Ishikawa (cell line): ENCODE measurements around the gene ADGRL3.

Experiments used
- CREB1 ChIP-seq: IDR thresholded peaks from 2 replicates; pipeline ENCODE4 v1.6.1; 2012; ENCODE audit warnings: low read depth
- EP300 ChIP-seq: IDR thresholded peaks from 2 replicates; pipeline ENCODE4 v1.6.1; 2012; ENCODE audit warnings: borderline replicate concordance
- FOXM1 ChIP-seq: IDR thresholded peaks from 2 replicates; pipeline ENCODE4 v1.6.1; 2012; ENCODE audit warnings: low read depth, borderline replicate concordance
- MAX ChIP-seq: IDR thresholded peaks from 2 replicates; pipeline ENCODE4 v1.6.1; 2012
- NFIC ChIP-seq: IDR thresholded peaks from 2 replicates; pipeline ENCODE4 v1.6.1; 2012
- RAD21 ChIP-seq: IDR thresholded peaks from 2 replicates; pipeline ENCODE4 v1.6.1; 2012; ENCODE audit warnings: low read depth
- REST ChIP-seq: IDR thresholded peaks from 2 replicates; pipeline ENCODE4 v1.6.1; 2012; ENCODE audit warnings: low read depth, mild to moderate bottlenecking
- TAF1 ChIP-seq: IDR thresholded peaks from 2 replicates; pipeline ENCODE4 v1.6.1; 2012; ENCODE audit warnings: low read depth, mild to moderate bottlenecking
- TEAD4 ChIP-seq: IDR thresholded peaks from 2 replicates; pipeline ENCODE4 v1.6.1; 2012
- USF1 ChIP-seq: IDR thresholded peaks from 2 replicates; pipeline ENCODE4 v1.6.1; 2012
- YY1 ChIP-seq: IDR thresholded peaks from 2 replicates; pipeline ENCODE4 v1.6.1; 2012; ENCODE audit warnings: low read depth
- ZBTB7A ChIP-seq: IDR thresholded peaks from 2 replicates; pipeline ENCODE4 v1.6.1; 2012; ENCODE audit warnings: low read depth

GRCh38 chr4:61254406-61254805 lies 54.3 kb downstream of the ADGRL3 start:
- TF ChIP-seq REST (no peak), CREB1 (no peak), RAD21 (no peak), YY1 (no peak), NFIC (no peak), TAF1 (no peak), EP300 (no peak), TEAD4 (no peak), MAX (no peak), FOXM1 (no peak), ZBTB7A (no peak), USF1 (no peak)
